Fibroblast of the aortic adventitia (primary cell): ENCODE data around the gene ZNF616. TPM values are rescaled to one million over a fixed set of nuclear protein-coding genes. Genes with fewer than 3 reads are reported as not detected.
A peak's percentile ranks its signal among the peaks of the same experiment; 100 is the strongest.

Experiments
- DNase-seq: peaks from one replicate; pipeline ENCODE4 v3.0.0-alpha.2; 2010; ENCODE audit warnings: low read depth
- H3K4me3 ChIP-seq: 2 replicates; pipeline ENCODE4 v1.5.1; 2011; ENCODE audit warnings: low read depth, mild to moderate bottlenecking, control low read depth, low read length, moderate library complexity
- CTCF ChIP-seq: IDR thresholded peaks from 2 replicates; pipeline ENCODE4 v1.5.1; 2011; ENCODE audit warnings: mild to moderate bottlenecking, low read length, control low read depth, inconsistent platforms; ENCODE audit not compliant: insufficient read depth
- total RNA-seq: library from RNA; depleted of rRNA; stranded (reverse); fragments of >200 nt; gene quantifications from 2 replicates; pipeline ENCODE4 v1.2.3, GENCODE V29; 2012; ENCODE audit warnings: low replicate concordance

Gene ZNF616
- 5.0 and 8.9 TPM in 2 replicates for total RNA-seq

- peak within 1 kb of the TSS; percentile 98 for H3K4me3 ChIP-seq
- peak; percentile 74 for TF ChIP-seq CTCF
- DNase-seq: peak; percentile 94
Measured at GRCh38 chr19:52139252-52140031, at the start of gene ZNF616. TSS of gene ZNF616 (minus strand) at chr19:52139938. CDS start at chr19:52130512, 9,426 bp downstream.

GRCh38 chr19:52188822-52189734 is 49.3 kb upstream of the ZNF616 start:
- DNase-seq: no peak

GRCh38 chr19:52187407-52187806 is 47.7 kb upstream of the ZNF616 start:
- DNase-seq: no peak
- no peak for TF ChIP-seq CTCF
- no peak overlapping the region for H3K4me3 ChIP-seq

More at GRCh38 chr19:52188822-52189734, 49.3 kb upstream of the ZNF616 start:
- H3K4me3 ChIP-seq: peak overlapping the region; percentile 57
- TF ChIP-seq CTCF: no peak

GRCh38 chr19:52176574-52176973 is 36.8 kb upstream of the ZNF616 start:
- TF ChIP-seq CTCF: no peak
- no peak for DNase-seq
- H3K4me3 ChIP-seq: no peak overlapping the region

- no peak for TF ChIP-seq CTCF
- peak overlapping the region; percentile 92 for H3K4me3 ChIP-seq
- DNase-seq: no peak
Measured at GRCh38 chr19:52172347-52172746, 32.6 kb upstream of the ZNF616 start.

- peak; percentile 69 for DNase-seq
- no peak for TF ChIP-seq CTCF
- H3K4me3 ChIP-seq: peak within 1 kb of the TSS; percentile 92
Measured at GRCh38 chr19:52171321-52172169, 31.8 kb upstream of the ZNF616 start, which contains the start of gene ZNF836. TSS of gene ZNF836 (minus strand) at chr19:52171621. CDS start at chr19:52168072, 3,549 bp downstream.
